GM18951 (cell line): ENCODE measurements around the gene NANOS3.

Experiments used
- POLR2A ChIP-seq: IDR thresholded peaks from 4 replicates; pipeline ENCODE4 v1.6.1; 2011; ENCODE audit warnings: mild to moderate bottlenecking; ENCODE audit not compliant: insufficient read length, insufficient read depth; ENCODE audit errors: extremely low read depth
- in situ Hi-C: fragments of 300-500 bp; cut with MboI; formaldehyde crosslinking; loops from one replicate; pipeline ENCODE4 v1.12.0; 2022; ENCODE audit warnings: low sequenced_read_pairs, mixed read lengths, inconsistent platforms; ENCODE audit not compliant: unreplicated experiment

The NANOS3 gene

DNA sequence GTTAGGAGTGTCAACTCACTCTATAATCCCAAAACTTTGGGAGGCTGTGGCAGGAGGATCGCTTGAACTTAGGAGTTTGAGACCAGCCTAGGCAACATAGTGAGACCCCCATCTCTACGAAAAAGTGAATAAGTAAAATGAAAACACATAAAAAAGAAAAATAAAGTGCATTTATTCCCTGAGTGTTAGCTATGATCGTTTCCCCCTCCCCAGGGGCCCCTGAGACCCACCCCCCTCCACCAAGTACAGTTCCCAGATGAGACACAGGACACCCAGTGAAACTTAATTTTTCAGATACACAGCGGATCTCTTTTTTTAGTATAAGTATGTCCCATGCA, 28.6 kb upstream of the NANOS3 start:
- no peak for TF ChIP-seq POLR2A
- in situ Hi-C loops = no loop called here

DNA sequence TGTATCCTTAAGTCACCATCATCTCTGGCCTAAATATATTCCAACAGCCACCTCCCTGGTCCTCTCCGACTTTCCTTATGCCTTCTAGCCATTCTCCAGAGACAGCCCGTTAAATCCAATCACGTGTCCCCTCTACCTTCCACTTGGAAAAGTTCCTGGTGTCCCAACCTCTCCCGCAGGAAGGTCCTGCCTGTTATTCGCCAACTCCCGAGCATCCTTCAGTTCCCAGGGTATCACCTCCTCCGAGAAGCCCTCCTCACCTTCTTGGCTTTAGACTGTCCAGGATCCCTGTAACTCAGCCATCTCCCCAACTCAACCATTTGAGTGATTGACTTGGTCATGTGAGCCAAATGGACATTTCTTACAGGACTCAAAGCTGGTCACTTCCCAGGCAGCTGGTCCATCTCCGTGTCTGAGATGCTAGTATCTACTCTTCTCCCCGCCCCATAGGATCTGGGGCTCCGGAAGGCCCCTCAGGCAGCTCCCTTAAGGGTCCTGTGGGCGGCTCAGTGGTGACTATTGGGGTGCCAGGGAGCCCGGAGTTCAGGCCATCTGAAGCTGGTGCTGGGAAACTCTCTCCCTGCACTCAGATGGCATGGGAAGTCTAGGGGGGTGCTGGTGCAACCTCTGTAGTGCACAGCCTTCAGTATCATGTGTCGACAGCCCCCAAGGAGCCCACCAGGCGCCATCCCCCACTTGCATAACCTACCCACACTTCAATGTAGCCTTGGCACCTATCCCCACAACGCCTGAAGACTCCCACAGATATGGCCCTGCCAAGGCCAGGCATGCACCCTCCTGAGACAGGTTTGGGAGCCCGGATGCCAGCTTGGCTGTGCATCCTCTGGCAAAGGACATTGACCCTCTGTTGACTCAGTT, 27.9 kb upstream of the NANOS3 start:
- in situ Hi-C loops = no loop called here
- TF ChIP-seq POLR2A = no peak

DNA sequence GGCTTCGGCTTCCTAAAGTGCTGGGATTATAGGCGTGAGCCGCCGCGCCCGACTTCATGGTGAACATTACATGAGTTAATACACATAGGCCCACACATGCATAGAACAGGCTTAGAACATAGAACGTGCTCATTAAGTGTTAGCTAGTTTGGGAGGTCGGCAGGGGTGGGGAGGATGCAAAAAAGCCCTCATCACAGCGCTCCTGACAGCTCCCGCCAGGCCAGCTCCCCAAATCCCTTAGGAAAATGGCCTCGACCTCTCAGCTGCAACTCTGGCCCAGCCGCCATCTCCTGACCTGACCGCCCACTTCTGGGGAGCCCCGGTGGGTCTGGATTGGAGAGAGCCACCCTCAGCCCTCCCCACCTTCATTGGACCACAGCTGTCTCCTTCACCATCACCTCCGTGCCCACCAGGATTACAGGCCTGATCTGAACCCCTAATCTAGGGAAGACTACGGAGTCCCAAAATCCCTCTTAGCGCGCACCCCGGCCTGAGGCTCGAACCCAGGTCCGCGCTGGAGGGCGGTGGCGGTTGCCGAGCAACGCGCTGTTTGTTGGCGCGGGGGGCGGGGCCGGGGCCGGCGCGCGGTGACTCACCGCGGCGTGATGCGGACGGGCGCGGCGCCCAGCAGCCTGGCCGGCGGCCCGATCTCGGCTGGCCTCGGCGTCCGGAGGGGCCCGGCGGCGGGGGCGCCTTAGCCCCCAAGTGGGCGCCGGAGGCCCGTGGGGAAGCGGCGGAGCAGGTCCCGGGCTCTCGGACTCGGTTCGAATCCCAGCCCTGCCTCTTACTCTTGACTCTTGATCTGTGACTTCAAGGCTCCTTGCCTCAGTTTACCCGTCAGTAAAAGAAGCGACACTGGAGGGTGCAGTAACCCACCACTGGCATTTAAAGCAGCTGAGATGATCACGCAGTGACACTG, 26.7 kb upstream of the NANOS3 start:
- TF ChIP-seq POLR2A = no peak
- in situ Hi-C loops = loop anchor here (25.0 kb wide), 1 partner anchor 563 kb away; no protein-coding TSS in a partner anchor

DNA sequence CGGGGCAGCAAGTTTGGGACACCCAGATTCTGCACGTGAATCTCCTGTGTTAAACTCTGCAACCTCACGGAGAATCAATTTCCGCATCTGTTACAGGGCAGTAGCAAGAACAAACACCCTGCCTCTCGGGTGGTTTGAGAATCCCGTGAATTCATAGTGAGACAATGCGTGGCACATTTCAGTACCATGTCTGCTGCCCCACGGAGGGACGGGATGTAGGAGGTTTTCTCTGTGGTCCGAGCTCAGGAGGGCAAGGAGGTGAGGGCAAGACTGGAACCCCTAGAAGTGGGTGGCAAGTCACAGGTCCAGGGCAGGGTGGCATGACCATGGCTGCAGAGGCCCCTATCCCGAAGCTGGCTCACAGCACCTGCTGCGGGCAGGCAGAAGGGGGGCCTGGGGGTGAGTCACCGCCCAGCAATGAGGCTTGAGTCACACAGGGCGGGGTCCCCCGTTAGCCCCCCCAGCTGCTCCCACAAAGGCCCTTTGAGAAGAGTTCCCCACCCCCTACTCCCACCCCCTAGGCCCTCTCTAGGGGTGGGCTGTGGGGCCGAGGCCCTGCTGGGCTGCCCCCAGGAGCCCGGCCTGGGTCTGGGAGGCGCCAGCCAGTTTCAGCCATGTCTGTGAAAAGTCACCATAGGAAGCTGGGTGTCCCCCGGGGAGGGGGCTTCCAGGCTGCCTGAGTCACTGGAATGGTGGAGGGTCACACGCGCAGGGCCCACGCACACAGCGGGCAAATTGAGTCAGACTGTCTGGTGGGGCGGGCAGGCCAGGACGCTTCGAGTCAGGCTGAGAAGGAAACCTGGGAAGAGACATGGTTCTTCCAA, 25.8 kb upstream of the NANOS3 start:
- in situ Hi-C loops = loop anchor here (25.0 kb wide), 1 partner anchor 564 kb away; no protein-coding TSS in a partner anchor

DNA sequence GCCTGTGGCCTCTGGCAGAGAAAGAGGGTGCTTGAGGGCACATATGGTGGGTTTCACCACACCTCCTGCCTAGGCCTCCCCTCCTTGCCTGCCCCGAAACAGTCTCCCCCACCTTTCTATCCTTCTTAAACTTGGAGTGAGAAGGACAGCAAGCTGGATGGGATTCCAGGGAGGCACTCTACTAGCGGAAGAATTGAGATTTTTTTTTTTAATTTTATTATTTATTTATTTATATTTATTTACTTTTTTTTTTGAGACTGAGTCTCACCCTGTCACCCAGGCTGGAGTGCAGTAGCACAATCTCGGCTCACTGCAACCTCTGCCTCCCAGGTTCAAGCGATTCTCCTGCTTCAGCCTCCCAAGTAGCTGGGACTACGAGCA, 25.2 kb upstream of the NANOS3 start:
- in situ Hi-C loops = loop anchor here (25.0 kb wide), 1 partner anchor 564 kb away; no protein-coding TSS in a partner anchor

More for the DNA sequence above, 25.8 kb upstream of the NANOS3 start:
- TF ChIP-seq POLR2A = no peak

DNA sequence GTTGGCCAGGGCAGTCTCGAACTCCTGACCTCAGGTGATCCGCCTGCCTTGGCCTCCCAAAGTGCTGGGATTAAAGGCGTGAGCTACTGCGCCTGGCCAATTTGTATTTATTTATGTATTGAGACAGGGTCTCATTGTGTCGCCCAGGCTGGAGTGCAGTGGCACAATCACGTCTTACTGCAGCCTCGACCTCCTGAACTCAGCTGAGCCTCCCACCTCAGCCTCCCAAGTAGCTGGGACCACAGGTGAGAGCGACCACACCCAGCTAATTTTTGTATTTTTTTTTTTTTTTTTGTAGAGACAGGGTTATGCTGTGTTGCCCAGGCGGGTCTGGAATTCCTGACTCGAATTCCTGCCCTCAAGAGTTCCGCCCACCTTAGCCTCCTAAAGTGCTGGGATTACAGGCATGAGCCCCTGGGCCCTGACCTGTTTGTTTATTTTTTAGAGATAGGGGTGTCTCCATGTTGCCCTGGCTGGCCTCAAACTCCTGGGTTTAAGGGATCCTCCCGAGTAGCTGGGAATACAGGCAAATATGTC, 24.7 kb upstream of the NANOS3 start:
- in situ Hi-C loops = loop anchor here (25.0 kb wide), 1 partner anchor 565 kb away; no protein-coding TSS in a partner anchor

DNA sequence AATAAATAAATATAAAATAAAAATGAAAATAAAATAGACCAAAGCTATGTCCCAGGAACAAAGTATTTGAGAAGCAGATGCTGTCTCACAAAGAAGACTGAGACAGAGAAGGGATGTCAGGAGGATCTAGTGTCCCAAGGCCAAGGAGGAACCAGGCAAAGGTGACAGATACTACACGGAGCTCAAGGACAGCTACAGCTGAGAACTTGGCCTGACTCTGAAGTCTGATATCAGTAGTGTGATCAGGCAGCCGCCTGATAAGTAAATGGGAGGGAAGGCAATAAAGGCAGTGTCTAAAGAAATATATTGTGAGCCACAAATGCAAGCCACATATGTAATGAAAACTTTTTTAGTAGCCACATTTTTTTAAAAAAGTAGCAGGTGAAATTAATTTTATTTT, 20.4 kb upstream of the NANOS3 start:
- no peak for TF ChIP-seq POLR2A
- in situ Hi-C loops = loop anchor here (25.0 kb wide), 1 partner anchor 569 kb away; no protein-coding TSS in a partner anchor

DNA sequence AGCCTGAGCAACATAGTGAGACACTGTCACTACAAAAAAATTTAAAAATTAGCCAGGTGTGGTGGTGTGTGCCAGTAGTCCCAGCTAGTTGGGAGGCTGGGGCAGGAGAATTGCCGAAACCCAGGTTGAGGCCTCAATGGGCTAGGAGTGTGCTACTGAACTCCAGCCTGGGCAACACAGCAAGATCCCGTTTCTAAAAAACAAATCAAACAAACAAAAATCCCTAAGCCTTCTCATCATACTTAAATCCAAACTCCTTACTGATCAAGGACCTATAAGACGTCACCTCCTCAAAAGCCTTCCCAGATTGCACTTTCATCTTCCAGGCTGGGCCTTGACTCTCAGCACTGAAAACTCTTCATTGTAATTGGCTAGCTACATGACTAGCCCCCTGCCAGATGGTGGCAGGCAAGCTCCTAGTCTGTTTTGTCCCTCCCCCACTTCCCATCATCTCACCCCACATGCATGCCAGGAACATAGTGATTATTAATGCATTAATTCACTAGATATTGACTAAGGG, 17.5 kb upstream of the NANOS3 start:
- no peak for TF ChIP-seq POLR2A
- in situ Hi-C loops = loop anchor here (25.0 kb wide), 1 partner anchor 572 kb away; no protein-coding TSS in a partner anchor

DNA sequence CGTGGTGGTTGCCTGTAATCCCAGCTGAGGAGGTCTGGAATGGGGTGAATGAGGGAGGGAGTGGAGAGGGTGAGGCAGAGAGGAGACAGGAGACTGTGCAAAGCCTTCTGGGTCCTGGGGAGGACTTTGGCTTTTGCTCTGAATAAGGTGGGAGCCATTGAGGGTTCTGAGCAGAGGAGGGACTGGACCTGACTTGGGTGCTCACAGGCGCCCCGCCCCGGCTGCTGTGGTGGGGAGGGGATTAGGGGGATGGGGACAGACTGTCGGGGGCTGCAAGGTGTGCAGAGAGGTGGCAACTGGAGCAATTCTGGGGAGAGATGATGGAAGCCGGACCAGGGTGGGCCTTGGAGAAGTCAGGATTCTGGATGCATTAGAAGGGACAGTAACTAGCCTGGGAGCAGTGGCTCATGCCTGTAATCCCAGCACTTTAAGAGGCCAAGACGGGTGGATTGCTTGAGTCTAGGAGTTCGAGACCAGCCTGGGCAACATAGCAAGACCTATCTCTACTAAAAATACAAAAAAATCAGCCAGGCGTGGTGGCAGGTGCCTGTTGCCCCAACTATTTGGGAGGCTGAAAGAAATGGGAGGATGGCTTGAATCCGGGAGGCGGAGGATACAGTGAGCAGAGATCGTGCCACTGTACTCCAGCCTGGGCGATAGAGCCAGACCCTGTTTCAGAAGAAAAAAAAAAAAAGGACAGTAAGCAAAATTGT, 16.1 kb upstream of the NANOS3 start:
- TF ChIP-seq POLR2A = no peak
- in situ Hi-C loops = loop anchor here (5.0 to 25.0 kb wide), 3 partner anchors 76 to 574 kb away; no protein-coding TSS in a partner anchor

DNA sequence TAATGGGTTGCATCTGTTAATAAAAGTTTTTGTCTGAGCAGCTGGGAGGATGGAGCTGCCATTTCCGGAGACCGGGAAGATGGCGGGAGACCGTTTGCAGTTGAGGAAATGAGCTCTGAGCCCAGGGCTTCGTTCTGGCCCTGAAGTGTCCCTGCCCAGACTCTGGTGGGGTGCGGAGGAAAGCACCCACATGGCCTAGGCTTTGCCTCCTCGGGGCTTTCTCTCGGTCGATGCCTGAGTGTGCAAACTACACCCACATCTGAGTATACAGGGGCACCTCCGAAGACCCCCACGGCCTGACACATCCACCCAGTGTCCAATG, 15.6 kb upstream of the NANOS3 start:
- TF ChIP-seq POLR2A = no peak
- in situ Hi-C loops = loop anchor here (5.0 to 25.0 kb wide), 3 partner anchors 77 to 574 kb away; no protein-coding TSS in a partner anchor

DNA sequence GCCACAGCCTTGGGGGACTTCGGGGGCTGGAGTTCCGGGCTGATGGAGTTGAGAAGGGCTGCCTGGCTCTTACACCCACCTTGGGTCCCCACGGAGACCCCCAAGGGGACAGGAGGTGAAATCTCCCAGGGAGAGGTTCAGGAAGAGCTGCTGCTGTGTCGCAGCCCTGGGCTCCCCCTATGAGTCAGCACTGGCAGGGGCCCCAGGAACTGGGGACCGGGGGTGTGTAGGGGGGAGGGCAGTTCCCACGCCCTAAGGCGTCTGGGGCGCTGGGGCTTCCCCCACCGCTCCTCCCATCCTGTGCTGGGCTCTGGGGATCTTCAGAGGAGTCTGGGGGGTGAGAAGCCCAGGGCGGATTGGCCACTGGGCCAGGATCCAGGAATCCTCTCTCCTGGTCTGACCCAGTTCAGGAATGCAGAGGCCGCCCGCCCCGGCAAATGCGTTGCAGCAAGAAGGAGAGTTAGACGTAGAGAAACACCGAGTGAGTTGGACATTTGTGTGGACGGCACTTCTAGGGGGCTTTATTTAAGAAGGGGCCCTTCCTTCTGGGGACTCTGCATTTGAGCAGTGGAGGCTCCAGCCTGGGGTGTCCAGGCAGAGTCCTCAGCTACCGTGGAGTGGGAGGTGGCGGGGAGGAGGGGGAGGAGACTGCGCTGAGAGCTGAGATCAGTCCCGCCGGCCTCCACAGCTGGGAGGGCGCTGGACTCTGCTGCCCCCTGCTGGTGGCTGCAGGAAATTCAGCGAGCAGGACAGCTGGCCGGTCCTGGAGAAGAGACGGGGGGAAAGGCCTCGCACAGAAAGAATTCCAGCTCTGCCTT, 15.0 kb upstream of the NANOS3 start:
- in situ Hi-C loops = loop anchor here (5.0 to 25.0 kb wide), 3 partner anchors 77 to 575 kb away; no protein-coding TSS in a partner anchor
- TF ChIP-seq POLR2A = peak; percentile 59
